ENCODE measurements around the gene ERVH48-1. TPM values are rescaled to one million over a fixed set of nuclear protein-coding genes. Genes with fewer than 3 reads are reported as not detected.

Gene ERVH48-1
- total and polyA plus RNA-seq, 4 donors = 0.03 to 0.19 TPM; not detected in 2

- no peak for DNase-seq (ENCODE audit: low spot score)
- no peak for TF ChIP-seq GABPA (IDR thresholded peaks at IDR 0.05 in 1 of 2, conservative IDR thresholded peaks at IDR 0.05 in 1 of 2)
- no peak for TF ChIP-seq FOXA2 (IDR thresholded peaks at IDR 0.05)
- TF ChIP-seq SP1 (IDR thresholded peaks at IDR 0.05) = no peak
- TF ChIP-seq REST (IDR thresholded peaks at IDR 0.05) = no peak
- no peak for TF ChIP-seq YY1 (IDR thresholded peaks at IDR 0.05)
- no peak for TF ChIP-seq CTCF (IDR thresholded peaks at IDR 0.05; ENCODE audit: low read depth, low read length, missing input control)
- TF ChIP-seq HNF4A (conservative IDR thresholded peaks at IDR 0.05) = no peak
- no peak for TF ChIP-seq EGR1 (IDR thresholded peaks at IDR 0.05; ENCODE audit: low read depth in 2 of 2)
- TF ChIP-seq RXRA (IDR thresholded peaks at IDR 0.05) = no peak
- TF ChIP-seq NR2F2 (IDR thresholded peaks at IDR 0.05) = no peak
- no peak for TF ChIP-seq ATF3 (IDR thresholded peaks at IDR 0.05)
- no peak for TF ChIP-seq JUND (IDR thresholded peaks at IDR 0.05)
- TF ChIP-seq MAX (IDR thresholded peaks at IDR 0.05) = no peak
- Histone ChIP-seq H3K9ac (ENCODE audit: low read depth in 1 of 2, low read length in 2 of 2) (no peak overlapping the region), H3K36me3 (ENCODE audit: control insufficient read depth in 4 of 4, insufficient read depth in 3 of 4, low read depth in 1 of 4, low read length in 3 of 4) (peaks cover 0 to 61% (median 40%) of the 10 kb centered on the region in 4 donors), H3K4me3 (ENCODE audit: low read depth in 1 of 3, low read length in 3 of 3) (no peak overlapping the region), H3K4me1 (ENCODE audit: control insufficient read depth in 4 of 4, insufficient read depth in 4 of 4, low read length in 3 of 4) (no peaks in the 10 kb centered on the region), H3K27me3 (ENCODE audit: control insufficient read depth in 4 of 4, insufficient read depth in 4 of 4, low read length in 3 of 4) (no peaks in the 10 kb centered on the region), H3K27ac (ENCODE audit: low read depth in 1 of 2, low read length in 2 of 2) (no peak overlapping the region), H3K9me3 (ENCODE audit: control insufficient read depth in 4 of 4, low read length in 3 of 4) (no peaks in the 10 kb centered on the region)
- 97% methylated on average over 11 of the region's 11 CpGs for WGBS
These were observed 21.6 kb downstream of the ERVH48-1 start for GRCh38 chr21:42903817-42904216.

GRCh38 chr21:42900446-42900845 lies 25.0 kb downstream of the ERVH48-1 start:
- TF ChIP-seq HNF4G (IDR thresholded peaks at IDR 0.05) (no peak), ATF3 (IDR thresholded peaks at IDR 0.05) (no peak), FOXA2 (IDR thresholded peaks at IDR 0.05) (no peak), NR2F2 (IDR thresholded peaks at IDR 0.05) (no peak), RAD21 (IDR thresholded peaks at IDR 0.05) (no peak), JUND (IDR thresholded peaks at IDR 0.05) (no peak), RXRA (IDR thresholded peaks at IDR 0.05) (no peak), GABPA (IDR thresholded peaks at IDR 0.05 in 1 of 2, conservative IDR thresholded peaks at IDR 0.05 in 1 of 2) (no peak), TAF1 (conservative IDR thresholded peaks at IDR 0.05) (no peak), HNF4A (conservative IDR thresholded peaks at IDR 0.05) (no peak), CTCF (IDR thresholded peaks at IDR 0.05; ENCODE audit: low read depth, low read length, missing input control) (no peak), REST (IDR thresholded peaks at IDR 0.05) (no peak), FOXA1 (IDR thresholded peaks at IDR 0.05) (no peak), SP1 (IDR thresholded peaks at IDR 0.05) (no peak)
- Histone ChIP-seq H3K27ac (ENCODE audit: low read depth in 1 of 2, low read length in 2 of 2) (no peak overlapping the region), H3K27me3 (ENCODE audit: control insufficient read depth in 4 of 4, insufficient read depth in 4 of 4, low read length in 3 of 4) (no peaks in the 10 kb centered on the region), H3K9me3 (ENCODE audit: control insufficient read depth in 4 of 4, low read length in 3 of 4) (no peaks in the 10 kb centered on the region), H3K4me1 (ENCODE audit: control insufficient read depth in 4 of 4, insufficient read depth in 4 of 4, low read length in 3 of 4) (no peaks in the 10 kb centered on the region), H3K4me3 (ENCODE audit: low read depth in 1 of 3, low read length in 3 of 3) (no peak overlapping the region), H3K36me3 (ENCODE audit: control insufficient read depth in 4 of 4, insufficient read depth in 3 of 4, low read depth in 1 of 4, low read length in 3 of 4) (peaks cover 4 to 55% (median 30%) of the 10 kb centered on the region in 4 donors), H3K9ac (ENCODE audit: low read depth in 1 of 2, low read length in 2 of 2) (no peak overlapping the region)
- 83% methylated on average over 4 of the region's 4 CpGs for WGBS
- DNase-seq (ENCODE audit: low spot score) = no peak

Measured in liver (tissue), 9 donors.